NCI-H524 treated with DMSO at 0.1 percent for 48 hours (cell line): ENCODE results near the gene GRHPR.

Experiments
- DNase-seq: peaks from one replicate; lab custom pipeline; 2025; lab: John Stamatoyannopoulos, UW

GRHPR gene

GRCh38 chr9:37480759-37481158 lies 58.3 kb downstream of the GRHPR start:
- DNase-seq: no peak

GRCh38 chr9:37485389-37486255 lies 63.1 kb downstream of the GRHPR start, which contains the start of gene POLR1E:
Gene POLR1E, plus strand, starts transcription at chr9:37485948. Its CDS starts 100 bp downstream, at chr9:37486048.
- peak; percentile 36 for DNase-seq

- DNase-seq: no peak
Observed at GRCh38 chr9:37486256-37486615, 63.7 kb downstream of the GRHPR start.
